K562 (cell line): ENCODE data around the gene HPSE2. TPM values are rescaled to one million over a fixed set of nuclear protein-coding genes. Genes with fewer than 3 reads are reported as not detected.

Experiments
- CBX1 ChIP-seq: sonication (generic); IDR thresholded peaks from 2 replicates; pipeline ENCODE4 v1.6.1; 2016; ENCODE audit warnings: antibody characterized with exemption, low read depth, mild to moderate bottlenecking
- CREB1 ChIP-seq, 2 experiments: sonication (generic) in 1 of 2; formaldehyde crosslinking in 1 of 2; IDR thresholded peaks; 2 replicates each; pipeline versions ENCODE4 v1.6.1 to v1.8.0; 2012 to 2022; ENCODE audit warnings: inconsistent platforms in 1 of 2, mild to moderate bottlenecking in 1 of 2, missing genetic modification reagents in 1 of 2, moderate library complexity in 1 of 2
- ELF1 ChIP-seq: fragments of 200-800 bp; sonication (Bioruptor generic); IDR thresholded peaks from 2 replicates; pipeline ENCODE4 v1.6.1; 2016; ENCODE audit warnings: missing genetic modification characterization, missing compliant biosample characterization
- ESRRA ChIP-seq: fragments of 450-650 bp; IDR thresholded peaks from 2 replicates; pipeline ENCODE4 v1.6.1; 2014; ENCODE audit warnings: low read depth, mild to moderate bottlenecking, moderate library complexity, borderline replicate concordance
- GTF2F1 ChIP-seq: IDR thresholded peaks from 2 replicates; pipeline ENCODE4 v1.6.1; 2011; ENCODE audit warnings: low read depth, low read length, improper control_type of control experiment
- JUND ChIP-seq, 2 experiments: IDR thresholded peaks; 2 replicates in 1 of 2; 3 replicates in 1 of 2; pipeline ENCODE4 v1.6.1; 2011; ENCODE audit warnings: borderline replicate concordance in 2 of 2, low read depth in 2 of 2, low read length in 2 of 2, improper control_type of control experiment in 1 of 2, missing biosample characterization in 1 of 2, missing genetic modification characterization in 1 of 2, missing genetic modification reagents in 1 of 2
- MBD2 ChIP-seq: sonication (generic); IDR thresholded peaks from 2 replicates; pipeline ENCODE4 v1.6.1; 2016; ENCODE audit warnings: low read depth, borderline replicate concordance
- NR2C2 ChIP-seq, 2 experiments: fragments of 200-800 bp in 1 of 2; sonication (Bioruptor generic) in 1 of 2; sonication (generic) in 1 of 2; formaldehyde crosslinking in 1 of 2; IDR thresholded peaks; 2 replicates each; pipeline versions ENCODE4 v1.6.1 to v1.8.0; 2016 to 2022; ENCODE audit warnings: mild to moderate bottlenecking in 1 of 2, missing compliant biosample characterization in 1 of 2, missing genetic modification characterization in 1 of 2, missing genetic modification reagents in 1 of 2
- NRF1 ChIP-seq, 2 experiments: fragments of 450-650 bp; IDR thresholded peaks in 1 of 2; conservative IDR thresholded peaks in 1 of 2; 2 replicates each; pipeline ENCODE4 v1.6.1; 2014; ENCODE audit warnings: mild to moderate bottlenecking in 2 of 2
- PHB ChIP-seq: fragments of 250-450 bp; sonication (Bioruptor Pico); IDR thresholded peaks from 2 replicates; pipeline ENCODE4 v1.5.0; 2021
- RBM34 ChIP-seq: fragments of 200-400 bp; formaldehyde crosslinking; IDR thresholded peaks from 2 replicates; pipeline ENCODE4 v1.6.1; 2018; ENCODE audit warnings: low read length, borderline replicate concordance; ENCODE audit not compliant: insufficient read depth
- RFX7 ChIP-seq: fragments of 250-450 bp; sonication (Bioruptor Pico); IDR thresholded peaks from 2 replicates; pipeline ENCODE4 v1.5.1; 2021; ENCODE audit warnings: mild to moderate bottlenecking
- SUPT5H ChIP-seq: fragments of 450-650 bp; IDR thresholded peaks from 2 replicates; pipeline ENCODE4 v1.6.1; 2016
- TBP ChIP-seq: optimal IDR thresholded peaks from 2 replicates; pipeline ENCODE3; 2011; ENCODE audit warnings: low read depth, low read length, improper control_type of control experiment
- ZNF408 ChIP-seq: fragments of 250-450 bp; sonication (Bioruptor Pico); IDR thresholded peaks from 2 replicates; pipeline ENCODE4 v1.4.0; 2020; ENCODE audit warnings: low read depth, mild to moderate bottlenecking, moderate library complexity
- ZNF444 ChIP-seq: fragments of 250-450 bp; sonication (Bioruptor Pico); IDR thresholded peaks from 2 replicates; pipeline ENCODE4 v1.4.0; 2020; ENCODE audit warnings: mild to moderate bottlenecking, moderate library complexity
- polyA plus RNA-seq, 8 experiments: library from polyadenylated mRNA; depleted of rRNA in 4 of 8; stranded (reverse) in 5 of 8; unstranded in 3 of 8; fragments of >200 nt; fragmentation: Nextera tagmentation in 2 of 8; fragmentation: Illumina TruSeq in 1 of 8; extraction: Ambion mirVana in 2 of 8; extraction: Trizol in 1 of 8; gene quantifications; 2 replicates each; pipeline versions ENCODE4 v1.2.1 to v1.2.3, GENCODE V29; 2011 to 2014; ENCODE audit warnings: inconsistent platforms in 1 of 8, missing spikeins in 1 of 8
- total RNA-seq, 7 experiments: library from RNA; depleted of rRNA in 6 of 7; stranded (reverse); fragments of >200 nt in 6 of 7; fragmentation: Illumina TruSeq in 2 of 7; extraction: Trizol in 2 of 7; gene quantifications; 2 replicates each; pipeline versions ENCODE4 v1.2.1 to v1.2.3, GENCODE V29; 2011 to 2021; ENCODE audit warnings: low replicate concordance in 1 of 7
- TF ChIP-seq, protein P1 (sequence below): fragments of 250-450 bp; sonication (Bioruptor Pico); IDR thresholded peaks from 2 replicates; pipeline ENCODE4 v1.4.0; 2020
- TF ChIP-seq, protein P2 (sequence below), 3 experiments: IDR thresholded peaks in 2 of 3; conservative IDR thresholded peaks in 1 of 3; 2 replicates each; pipeline ENCODE4 v1.5.1; 2011 to 2012; ENCODE audit warnings: low read length in 3 of 3, mild to moderate bottlenecking in 3 of 3, control low read depth in 2 of 3, improper control_type of control experiment in 1 of 3, inconsistent platforms in 1 of 3, low read depth in 1 of 3, mixed read lengths in 1 of 3, moderate library complexity in 1 of 3; ENCODE audit not compliant: insufficient read depth in 2 of 3

Gene HPSE2
- total and polyA plus RNA-seq, 9 of the 15 experiments (the other 6 are each of a cell fraction or from before 2014, with no cell fraction given): 0.03 to 0.10 (median 0.04) TPM; not detected in 2

DNA sequence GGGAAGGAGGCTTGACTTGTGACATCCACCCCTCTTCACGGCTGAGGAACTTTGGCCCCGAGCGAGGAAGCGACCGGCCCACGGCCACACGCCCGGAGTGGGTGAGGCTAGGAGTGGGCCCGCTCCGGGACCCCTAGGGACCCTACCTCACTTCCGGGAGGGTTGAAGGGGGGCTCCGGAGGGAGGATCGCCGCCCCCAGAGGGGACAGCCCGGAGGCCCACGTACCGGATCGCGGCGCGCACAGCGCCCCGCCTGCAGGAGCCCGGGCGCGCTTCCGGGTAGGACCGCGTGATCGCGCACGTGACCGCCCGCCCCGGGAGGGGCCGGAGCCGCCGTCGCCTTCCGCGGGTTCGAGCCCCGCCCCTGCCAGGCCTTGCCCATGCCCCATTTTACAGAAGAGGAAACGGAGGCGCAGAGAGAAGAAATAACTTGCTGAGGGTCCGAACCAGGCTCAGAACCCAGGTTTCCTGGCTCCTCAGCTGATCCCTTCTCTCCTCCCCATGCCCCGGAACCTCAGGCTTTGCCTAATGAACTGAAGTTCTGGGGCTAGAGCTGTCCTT lies 788.9 kb downstream of the HPSE2 start, which contains the start of gene HPS1 (continued):
- no peak for TF ChIP-seq JUND (IDR thresholded peaks at IDR 0.05; ENCODE audit: borderline replicate concordance, low read depth, low read length)
- TF ChIP-seq JUND (tag; IDR thresholded peaks at IDR 0.05; ENCODE audit: borderline replicate concordance, low read depth, low read length): peak; percentile 34; the same call in 1 of the 3 replicates
- TF ChIP-seq CREB1 (IDR thresholded peaks at IDR 0.05): no peak
- TF ChIP-seq CREB1 (CRISPR knock-in tag; IDR thresholded peaks at IDR 0.05): no peak
- TF ChIP-seq TBP: peak; percentile 66
- TF ChIP-seq GTF2F1: no peak
- TF ChIP-seq, protein P1, sequence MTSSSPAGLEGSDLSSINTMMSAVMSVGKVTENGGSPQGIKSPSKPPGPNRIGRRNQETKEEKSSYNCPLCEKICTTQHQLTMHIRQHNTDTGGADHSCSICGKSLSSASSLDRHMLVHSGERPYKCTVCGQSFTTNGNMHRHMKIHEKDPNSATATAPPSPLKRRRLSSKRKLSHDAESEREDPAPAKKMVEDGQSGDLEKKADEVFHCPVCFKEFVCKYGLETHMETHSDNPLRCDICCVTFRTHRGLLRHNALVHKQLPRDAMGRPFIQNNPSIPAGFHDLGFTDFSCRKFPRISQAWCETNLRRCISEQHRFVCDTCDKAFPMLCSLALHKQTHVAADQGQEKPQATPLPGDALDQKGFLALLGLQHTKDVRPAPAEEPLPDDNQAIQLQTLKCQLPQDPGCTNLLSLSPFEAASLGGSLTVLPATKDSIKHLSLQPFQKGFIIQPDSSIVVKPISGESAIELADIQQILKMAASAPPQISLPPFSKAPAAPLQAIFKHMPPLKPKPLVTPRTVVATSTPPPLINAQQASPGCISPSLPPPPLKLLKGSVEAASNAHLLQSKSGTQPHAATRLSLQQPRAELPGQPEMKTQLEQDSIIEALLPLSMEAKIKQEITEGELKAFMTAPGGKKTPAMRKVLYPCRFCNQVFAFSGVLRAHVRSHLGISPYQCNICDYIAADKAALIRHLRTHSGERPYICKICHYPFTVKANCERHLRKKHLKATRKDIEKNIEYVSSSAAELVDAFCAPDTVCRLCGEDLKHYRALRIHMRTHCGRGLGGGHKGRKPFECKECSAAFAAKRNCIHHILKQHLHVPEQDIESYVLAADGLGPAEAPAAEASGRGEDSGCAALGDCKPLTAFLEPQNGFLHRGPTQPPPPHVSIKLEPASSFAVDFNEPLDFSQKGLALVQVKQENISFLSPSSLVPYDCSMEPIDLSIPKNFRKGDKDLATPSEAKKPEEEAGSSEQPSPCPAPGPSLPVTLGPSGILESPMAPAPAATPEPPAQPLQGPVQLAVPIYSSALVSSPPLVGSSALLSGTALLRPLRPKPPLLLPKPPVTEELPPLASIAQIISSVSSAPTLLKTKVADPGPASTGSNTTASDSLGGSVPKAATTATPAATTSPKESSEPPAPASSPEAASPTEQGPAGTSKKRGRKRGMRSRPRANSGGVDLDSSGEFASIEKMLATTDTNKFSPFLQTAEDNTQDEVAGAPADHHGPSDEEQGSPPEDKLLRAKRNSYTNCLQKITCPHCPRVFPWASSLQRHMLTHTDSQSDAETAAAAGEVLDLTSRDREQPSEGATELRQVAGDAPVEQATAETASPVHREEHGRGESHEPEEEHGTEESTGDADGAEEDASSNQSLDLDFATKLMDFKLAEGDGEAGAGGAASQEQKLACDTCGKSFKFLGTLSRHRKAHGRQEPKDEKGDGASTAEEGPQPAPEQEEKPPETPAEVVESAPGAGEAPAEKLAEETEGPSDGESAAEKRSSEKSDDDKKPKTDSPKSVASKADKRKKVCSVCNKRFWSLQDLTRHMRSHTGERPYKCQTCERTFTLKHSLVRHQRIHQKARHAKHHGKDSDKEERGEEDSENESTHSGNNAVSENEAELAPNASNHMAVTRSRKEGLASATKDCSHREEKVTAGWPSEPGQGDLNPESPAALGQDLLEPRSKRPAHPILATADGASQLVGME (CRISPR knock-in tag): no peak
- TF ChIP-seq, protein P2, sequence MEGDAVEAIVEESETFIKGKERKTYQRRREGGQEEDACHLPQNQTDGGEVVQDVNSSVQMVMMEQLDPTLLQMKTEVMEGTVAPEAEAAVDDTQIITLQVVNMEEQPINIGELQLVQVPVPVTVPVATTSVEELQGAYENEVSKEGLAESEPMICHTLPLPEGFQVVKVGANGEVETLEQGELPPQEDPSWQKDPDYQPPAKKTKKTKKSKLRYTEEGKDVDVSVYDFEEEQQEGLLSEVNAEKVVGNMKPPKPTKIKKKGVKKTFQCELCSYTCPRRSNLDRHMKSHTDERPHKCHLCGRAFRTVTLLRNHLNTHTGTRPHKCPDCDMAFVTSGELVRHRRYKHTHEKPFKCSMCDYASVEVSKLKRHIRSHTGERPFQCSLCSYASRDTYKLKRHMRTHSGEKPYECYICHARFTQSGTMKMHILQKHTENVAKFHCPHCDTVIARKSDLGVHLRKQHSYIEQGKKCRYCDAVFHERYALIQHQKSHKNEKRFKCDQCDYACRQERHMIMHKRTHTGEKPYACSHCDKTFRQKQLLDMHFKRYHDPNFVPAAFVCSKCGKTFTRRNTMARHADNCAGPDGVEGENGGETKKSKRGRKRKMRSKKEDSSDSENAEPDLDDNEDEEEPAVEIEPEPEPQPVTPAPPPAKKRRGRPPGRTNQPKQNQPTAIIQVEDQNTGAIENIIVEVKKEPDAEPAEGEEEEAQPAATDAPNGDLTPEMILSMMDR (IDR thresholded peaks at IDR 0.05 in 2 of 3, conservative IDR thresholded peaks at IDR 0.05 in 1 of 3; ENCODE audit: insufficient read depth in 2 of 3, low read depth in 1 of 3, low read length in 3 of 3): 0 out of 6 replicates have a peak, but pooled peaks of 1 of the 3 experiments have one; percentile 0
- TF ChIP-seq SUPT5H: peak; percentile 62
- peak; percentile 85; the same call in 1 of the 2 replicates for TF ChIP-seq CBX1
- TF ChIP-seq RFX7: no peak
- TF ChIP-seq RBM34: no peak
- TF ChIP-seq PHB (CRISPR knock-in tag): no peak
- TF ChIP-seq NR2C2 (CRISPR knock-in tag; IDR thresholded peaks at IDR 0.05): no peak
- TF ChIP-seq NR2C2 (tag; IDR thresholded peaks at IDR 0.05): peak; percentile 68
- no peak for TF ChIP-seq ZNF444 (CRISPR knock-in tag)
- TF ChIP-seq ELF1 (tag): peak; percentile 97
- TF ChIP-seq NRF1 (conservative IDR thresholded peaks at IDR 0.05 in 1 of 2, IDR thresholded peaks at IDR 0.05 in 1 of 2): peak in 1 of 2 experiments; percentile 9; a peak in 2 of 4 replicates
- peak; percentile 92 for TF ChIP-seq ESRRA
- no peak for TF ChIP-seq MBD2
- no peak for TF ChIP-seq ZNF408 (CRISPR knock-in tag)
